Small intestine (tissue), 16 donors: ENCODE results near the gene MTX2. TPM values are rescaled to one million over a fixed set of nuclear protein-coding genes. Genes with fewer than 3 reads are reported as not detected.

ENCODE experiments used
- DNase-seq, 2 donors: peaks; one replicate each; pipeline versions ENCODE4 v3.0.0 to v3.0.0-alpha.2; 2013
- FAIRE-seq: peaks from 2 replicates; lab custom pipeline; 2012; peaks lifted over from hg19 to GRCh38; lab: Jason Lieb, UNC
- H3K27ac ChIP-seq, 3 donors: one replicate each; pipeline ENCODE4 v1.5.1; 2013; ENCODE audit warnings: low read length in 2 of 3, mild to moderate bottlenecking in 2 of 3, control low read depth in 1 of 3, inconsistent platforms in 1 of 3, low read depth in 1 of 3, moderate library complexity in 1 of 3
- H3K27me3 ChIP-seq, 3 donors: one replicate each; pipeline ENCODE4 v1.6.1; 2013; ENCODE audit warnings: low read length in 3 of 3, inconsistent platforms in 1 of 3; ENCODE audit not compliant: control insufficient read depth in 3 of 3, insufficient read depth in 3 of 3
- H3K36me3 ChIP-seq, 3 donors: one replicate each; pipeline ENCODE4 v1.6.1; 2013; ENCODE audit warnings: low read length in 3 of 3, inconsistent platforms in 1 of 3, low read depth in 1 of 3, mild to moderate bottlenecking in 1 of 3, moderate library complexity in 1 of 3; ENCODE audit not compliant: control insufficient read depth in 3 of 3, insufficient read depth in 2 of 3
- H3K4me1 ChIP-seq, 3 donors: one replicate each; pipeline ENCODE4 v1.6.1; 2013; ENCODE audit warnings: low read length in 2 of 3, inconsistent platforms in 1 of 3, low read depth in 1 of 3, mild to moderate bottlenecking in 1 of 3, moderate library complexity in 1 of 3; ENCODE audit not compliant: control insufficient read depth in 3 of 3, insufficient read depth in 2 of 3
- H3K4me3 ChIP-seq, 3 donors: one replicate each; pipeline ENCODE4 v1.5.1; 2013; ENCODE audit warnings: low read length in 3 of 3, control low read depth in 1 of 3, inconsistent platforms in 1 of 3, low read depth in 1 of 3, mild to moderate bottlenecking in 1 of 3, moderate library complexity in 1 of 3
- H3K9me3 ChIP-seq, 2 donors: one replicate each; pipeline ENCODE4 v1.6.1; 2013; ENCODE audit warnings: low read depth in 1 of 2, low read length in 1 of 2; ENCODE audit not compliant: control insufficient read depth in 2 of 2, insufficient read depth in 1 of 2
- WGBS, 3 donors: extraction: QIAGEN DNeasy Blood & Tissue Kit; methylation state at CpG; one replicate each; pipeline ENCODE4 v1.1.7; 2013; 5-methylcytosine and 5-hydroxymethylcytosine counted together
- long read RNA-seq, 10 donors: transcript quantifications; one replicate each; lab custom pipeline, GENCODE V29; 2026
- polyA plus RNA-seq, 4 donors: library from polyadenylated mRNA; stranded (reverse) in 3 of 4; unstranded in 1 of 4; fragments of 200-250 nt in 3 of 4; fragments of 120-200 nt in 1 of 4; gene quantifications; one replicate each; pipeline versions ENCODE4 v1.2.1 to v1.2.3, GENCODE V29; 2013
- donor health status: healthy with polysubstance abuse.
- donor health status: control.
- donor health status: control.
- donor health status: Bipolar disorder and iron deficiency.
- donor health status: healthy.

MTX2 gene
- 10 to 100 TPM; 28.1 to 53.7 (median 40.7) TPM for polyA plus RNA-seq
- long read RNA-seq, donor 1 = 0 reads
- long read RNA-seq, donor 2, transcript MTX2-201 (10 exons, 1,364 nt) = major isoform, 11 of 11 reads
- long read RNA-seq, donor 2, partial matches to known transcripts = 0 of 11 reads
- long read RNA-seq, donor 2, other reads (novel, unspliced or antisense) = 0 of 11 reads
- long read RNA-seq, donor 3, transcript MTX2-201 (10 exons, 1,364 nt) = major isoform, 6 of 7 reads
- long read RNA-seq, donor 3, partial matches to known transcripts = 0 of 7 reads
- long read RNA-seq, donor 3, other reads (novel, unspliced or antisense) = 0 of 7 reads
- long read RNA-seq, donor 4 = 0 reads
- long read RNA-seq, donor 5, transcript MTX2-201 (10 exons, 1,364 nt) = major isoform, 6 of 6 reads
- long read RNA-seq, donor 5, partial matches to known transcripts = 0 of 6 reads
- long read RNA-seq, donor 5, other reads (novel, unspliced or antisense) = 0 of 6 reads
- long read RNA-seq, donor 6, transcript MTX2-201 (10 exons, 1,364 nt) = major isoform, 15 of 16 reads
- long read RNA-seq, donor 6, partial matches to known transcripts = 0 of 16 reads
- long read RNA-seq, donor 6, other reads (novel, unspliced or antisense) = 0 of 16 reads
- long read RNA-seq, donor 7 = 0 reads
- long read RNA-seq, donor 8, partial matches to known transcripts = 0 of 2 reads
- long read RNA-seq, donor 8, other reads (novel, unspliced or antisense) = 0 of 2 reads
- long read RNA-seq, donor 9, transcript MTX2-201 (10 exons, 1,364 nt) = major isoform, 5 of 6 reads
- long read RNA-seq, donor 9, partial matches to known transcripts = 0 of 6 reads
- long read RNA-seq, donor 9, other reads (novel, unspliced or antisense) = 0 of 6 reads
- long read RNA-seq, donor 10, transcript MTX2-201 (10 exons, 1,364 nt) = major isoform, 18 of 21 reads
- long read RNA-seq, donor 10, partial matches to known transcripts = 0 of 21 reads
- long read RNA-seq, donor 10, other reads (novel, unspliced or antisense) = 0 of 21 reads

DNA sequence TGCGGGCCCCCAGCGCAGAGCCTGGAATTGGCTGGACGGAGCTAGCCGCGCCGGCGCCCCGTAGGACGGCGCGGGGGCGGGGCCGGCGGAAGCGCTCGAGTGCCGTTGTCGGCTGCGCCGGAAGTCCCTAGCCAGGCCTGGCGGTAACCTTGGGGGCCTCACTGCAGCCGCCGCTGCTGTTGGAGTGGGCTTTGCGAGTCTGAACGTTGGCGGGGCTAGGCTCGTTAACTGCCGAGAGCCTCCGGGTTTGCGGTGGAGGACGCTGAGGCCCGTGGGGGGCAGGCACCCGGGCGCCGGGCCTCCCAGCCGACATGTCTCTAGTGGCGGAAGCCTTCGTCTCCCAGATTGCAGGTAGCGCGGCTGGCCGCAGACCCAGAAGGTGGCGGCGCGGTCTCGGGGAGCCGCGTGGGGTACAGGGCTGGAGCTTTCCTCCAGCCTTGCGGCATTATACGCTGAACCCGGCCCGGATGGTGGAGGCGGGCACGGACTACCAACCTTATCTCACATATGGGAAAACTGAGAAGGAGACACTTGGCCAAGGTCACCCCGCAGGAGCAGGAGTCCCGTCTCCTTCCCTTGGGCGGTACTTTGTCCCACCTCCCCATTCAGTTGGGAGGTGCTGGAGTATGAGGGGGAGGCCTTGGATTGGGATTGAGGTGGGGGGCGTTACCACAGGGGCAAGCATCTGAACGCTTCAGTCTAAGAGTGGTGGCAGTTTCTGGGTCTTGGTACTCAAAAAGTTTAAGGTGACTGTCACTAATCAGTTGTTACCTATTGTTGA lies at the start of gene MTX2:
Gene MTX2, plus strand, starts transcription at position 124 of the 781 bp plus-strand sequence. Its CDS starts 188 bp downstream, at position 312.
- Histone ChIP-seq H3K4me1 (no peaks in the 10 kb centered on the region), H3K27ac (peak within 1 kb of the TSS; percentile 33 to 95 (median 94)), H3K9me3 (no peaks in the 10 kb centered on the region), H3K4me3 (peak within 1 kb of the TSS; percentile 52 to 92 (median 62)), H3K27me3 (no peaks in the 10 kb centered on the region), H3K36me3 (peaks cover 0 to 4% (median 0%) of the 10 kb centered on the region in 3 donors)
- FAIRE-seq (no peak), DNase-seq (peak; percentile 75 to 96)
- 0% methylated on average over 57 to 58 of the region's 58 CpGs for WGBS, 3 donors

DNA sequence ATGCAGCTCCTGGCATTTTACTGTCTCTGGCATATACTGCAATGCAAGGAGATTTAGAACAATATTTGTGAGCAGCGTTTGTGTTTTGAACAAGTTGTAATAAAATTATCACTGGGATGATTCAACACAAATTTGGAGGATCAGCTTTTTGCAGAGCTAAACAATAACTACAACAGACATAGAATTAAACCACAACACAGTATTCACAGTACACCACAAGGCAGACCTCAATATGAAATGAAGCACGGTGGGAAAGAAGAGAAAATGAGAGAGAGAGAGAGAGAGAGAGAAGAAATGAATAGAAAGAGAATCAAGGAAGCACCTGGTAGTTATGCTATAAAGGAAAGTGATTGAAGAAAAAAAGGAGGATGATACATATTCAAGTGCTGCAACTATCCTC lies 41.4 kb upstream of the MTX2 start:
- Histone ChIP-seq H3K27ac (no peak overlapping the region), H3K36me3 (no peaks in the 10 kb centered on the region), H3K9me3 (no peaks in the 10 kb centered on the region), H3K27me3 (peaks cover 2 to 11% (median 6%) of the 10 kb centered on the region in 3 donors), H3K4me1 (no peaks in the 10 kb centered on the region), H3K4me3 (no peak overlapping the region)
- 66 to 80% (median 79%) methylated on average over 2 of the region's 2 CpGs for WGBS, 3 donors
- FAIRE-seq = no peak
- DNase-seq = no peak

DNA sequence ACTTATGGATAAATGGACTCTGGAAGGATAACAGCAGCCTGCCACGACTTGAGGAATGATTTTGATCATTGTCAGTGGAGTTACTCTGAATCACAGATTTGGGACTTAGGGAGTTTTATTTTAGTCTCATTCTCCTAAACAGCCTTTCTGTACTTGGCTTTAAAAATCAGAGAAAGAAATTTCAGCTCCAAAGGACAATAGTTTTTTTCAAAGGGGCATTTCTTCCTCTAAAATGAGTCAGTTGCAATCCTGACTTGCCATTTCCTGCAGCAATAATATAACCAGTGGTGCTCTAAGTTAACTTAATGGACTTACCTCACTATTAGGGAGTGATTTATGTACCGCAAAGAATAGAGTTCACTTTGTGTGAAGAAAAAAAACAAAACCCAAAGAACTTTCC lies 35.1 kb upstream of the MTX2 start:
- Histone ChIP-seq H3K4me1 (no peaks in the 10 kb centered on the region), H3K4me3 (no peak overlapping the region), H3K27ac (no peak overlapping the region), H3K36me3 (no peaks in the 10 kb centered on the region), H3K9me3 (no peaks in the 10 kb centered on the region), H3K27me3 (peaks cover 0 to 5% (median 2%) of the 10 kb centered on the region in 3 donors)
- 50 to 55% (median 53%) methylated on average over 2 of the region's 2 CpGs for WGBS, 3 donors
- FAIRE-seq (no peak), DNase-seq (no peak)

DNA sequence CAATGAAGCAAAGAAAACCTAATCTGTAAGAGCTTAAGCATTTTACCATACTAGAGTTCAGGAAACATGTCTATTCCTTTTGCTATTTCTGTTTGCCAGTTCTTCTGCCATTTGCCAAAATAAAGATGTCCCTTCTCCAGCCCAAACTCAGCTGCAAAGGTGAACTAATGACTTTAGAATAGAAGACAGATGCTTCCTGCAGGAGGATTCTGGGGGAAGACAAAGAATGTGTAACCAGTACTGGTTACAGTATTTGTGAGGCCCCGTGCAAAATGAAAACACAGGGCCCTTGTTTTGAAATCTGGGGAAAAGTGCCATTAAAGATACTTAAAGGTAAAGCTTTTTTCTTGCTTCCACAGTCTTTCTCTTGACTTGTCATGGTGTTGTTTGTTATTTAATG lies 34.3 kb upstream of the MTX2 start:
- peaks cover 0 to 3% (median 0%) of the 10 kb centered on the region in 3 donors for H3K27me3 ChIP-seq
- no peak overlapping the region for H3K27ac ChIP-seq
- DNase-seq (no peak), FAIRE-seq (no peak)
- WGBS, 3 donors = 20 to 54% (median 36%) methylated on average over 1 of the region's 1 CpG
- no peak overlapping the region for H3K4me3 ChIP-seq
- no peaks in the 10 kb centered on the region for H3K36me3 ChIP-seq
- no peaks in the 10 kb centered on the region for H3K4me1 ChIP-seq
- no peaks in the 10 kb centered on the region for H3K9me3 ChIP-seq

DNA sequence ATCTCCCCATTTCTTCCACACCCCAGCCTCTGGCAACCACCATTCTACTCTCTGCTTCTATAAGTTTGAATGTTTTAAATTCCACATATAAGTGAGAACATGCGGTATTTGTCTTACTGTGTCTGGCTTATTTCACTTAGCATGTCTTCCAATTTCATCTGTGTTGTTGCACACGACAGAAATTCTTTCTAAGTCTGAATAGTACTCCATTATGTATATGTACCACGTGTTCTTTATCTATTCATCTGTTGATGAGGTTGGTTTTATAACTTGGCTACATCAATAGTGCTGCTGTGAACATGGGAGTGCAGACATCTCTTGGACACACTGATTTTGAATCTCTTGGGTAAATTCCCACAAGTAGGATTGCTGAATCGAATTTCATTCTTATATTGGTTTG lies 31.8 kb upstream of the MTX2 start:
- H3K9me3 ChIP-seq = peaks cover 0 to 3% of the 10 kb centered on the region in 2 donors
- WGBS, 3 donors = 54 to 59% (median 56%) methylated on average over 4 of the region's 4 CpGs
- no peak overlapping the region for H3K27ac ChIP-seq
- H3K36me3 ChIP-seq = no peaks in the 10 kb centered on the region
- no peaks in the 10 kb centered on the region for H3K4me1 ChIP-seq
- H3K27me3 ChIP-seq = peaks cover 0 to 5% (median under 1%) of the 10 kb centered on the region in 3 donors
- DNase-seq (no peak), FAIRE-seq (no peak)
- no peak overlapping the region for H3K4me3 ChIP-seq

DNA sequence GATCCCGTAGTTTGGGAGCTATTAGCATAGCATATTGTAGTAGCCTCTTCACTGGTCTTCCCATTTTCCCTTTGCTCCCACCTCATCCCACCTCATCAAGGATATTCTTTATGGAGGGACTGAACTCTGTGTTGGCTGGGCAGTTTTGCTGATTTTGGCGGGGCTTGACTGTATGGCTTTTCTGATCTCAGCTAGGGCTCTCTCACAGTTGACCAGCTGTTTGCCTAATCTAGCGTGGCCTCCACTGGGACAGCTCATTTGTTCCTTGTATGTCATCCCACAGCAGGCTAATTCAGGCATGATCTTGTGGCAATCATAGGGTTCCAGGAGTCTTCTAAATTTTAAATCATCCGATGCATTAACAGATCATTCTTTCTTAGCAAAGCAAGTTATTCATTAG lies 30.2 kb upstream of the MTX2 start:
- Histone ChIP-seq H3K27ac (no peak overlapping the region), H3K9me3 (peaks cover 0 to 3% of the 10 kb centered on the region in 2 donors), H3K36me3 (no peaks in the 10 kb centered on the region), H3K4me1 (no peaks in the 10 kb centered on the region), H3K27me3 (peaks cover 0 to 6% (median 2%) of the 10 kb centered on the region in 3 donors), H3K4me3 (no peak overlapping the region)
- WGBS, 3 donors = 74 to 89% (median 77%) methylated on average over 4 of the region's 4 CpGs
- FAIRE-seq (no peak), DNase-seq (no peak)

DNA sequence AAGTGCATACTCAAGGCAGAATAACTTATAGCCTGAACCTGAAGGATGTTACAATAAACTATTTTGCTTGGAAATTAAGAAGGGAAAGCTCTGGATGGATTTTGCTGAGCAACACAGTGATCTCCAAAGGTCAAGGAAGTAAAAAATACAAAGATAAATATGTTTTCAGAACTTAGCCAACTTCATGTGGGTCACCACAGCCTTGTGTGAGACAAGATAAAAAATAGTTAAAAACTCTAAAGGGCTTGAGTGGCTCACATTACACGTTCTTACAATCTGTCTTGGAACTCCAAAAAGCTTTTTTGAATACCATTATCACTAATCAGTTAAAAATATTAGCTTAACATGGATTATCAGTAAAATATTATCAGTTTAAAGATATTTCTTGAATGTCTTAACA lies 28.9 kb upstream of the MTX2 start:
- FAIRE-seq = no peak
- no peak for DNase-seq
- Histone ChIP-seq H3K4me3 (no peak overlapping the region), H3K27ac (no peak overlapping the region), H3K36me3 (no peaks in the 10 kb centered on the region), H3K9me3 (peaks cover 0 to 3% of the 10 kb centered on the region in 2 donors), H3K27me3 (peaks cover 0 to 6% (median 2%) of the 10 kb centered on the region in 3 donors), H3K4me1 (no peaks in the 10 kb centered on the region)
- 22 to 50% (median 30%) methylated on average over 1 of the region's 1 CpG for WGBS, 3 donors
